ENCODE results near the gene BRINP1. TPM values are rescaled to one million over a fixed set of nuclear protein-coding genes. Genes with fewer than 3 reads are reported as not detected.

Gene BRINP1
- total RNA-seq, 1 experiment from 2014 or later: not detected

GRCh38 chr9:119221276-119221675, 148.0 kb downstream of the BRINP1 start:
- H3K27me3 Mint-ChIP-seq (ENCODE audit: insufficient read depth, unreplicated experiment): no peaks in the 10 kb centered on the region
- BruUV-seq (replicated peaks): no TSS peak
- no peak for TF ChIP-seq CTCF (IDR thresholded peaks at IDR 0.05; ENCODE audit: unreplicated experiment)
- H3K4me3 Mint-ChIP-seq (ENCODE audit: unreplicated experiment): no peak overlapping the region
- H3K9me3 Mint-ChIP-seq (ENCODE audit: unreplicated experiment): peaks cover 56% of the 10 kb centered on the region
- CTCF ChIA-PET: no interaction called here
- H3K27ac Mint-ChIP-seq (ENCODE audit: low read depth, unreplicated experiment): no peak overlapping the region
- H3K4me1 Mint-ChIP-seq (ENCODE audit: insufficient read depth, unreplicated experiment): no peaks in the 10 kb centered on the region
- no peaks in the 10 kb centered on the region for H3K36me3 Mint-ChIP-seq (ENCODE audit: insufficient read depth, unreplicated experiment)
- POLR2A ChIA-PET: no interaction called here
- DNase-seq (ENCODE audit: unreplicated experiment): no peak
- intact Hi-C loops (cut with micrococcal nuclease): no loop called here

GRCh38 chr9:119218293-119218692, 150.9 kb downstream of the BRINP1 start:
- BruUV-seq (replicated peaks): no TSS peak
- H3K27me3 Mint-ChIP-seq (ENCODE audit: insufficient read depth, unreplicated experiment): no peaks in the 10 kb centered on the region
- intact Hi-C loops (cut with micrococcal nuclease): no loop called here
- ChIA-PET CTCF (no interaction called here), POLR2A (no interaction called here)
- no peak for TF ChIP-seq CTCF (IDR thresholded peaks at IDR 0.05; ENCODE audit: unreplicated experiment)
- DNase-seq (ENCODE audit: unreplicated experiment): no peak
- no peak overlapping the region for H3K4me3 Mint-ChIP-seq (ENCODE audit: unreplicated experiment)
- H3K36me3 Mint-ChIP-seq (ENCODE audit: insufficient read depth, unreplicated experiment): no peaks in the 10 kb centered on the region
- peaks cover 58% of the 10 kb centered on the region for H3K9me3 Mint-ChIP-seq (ENCODE audit: unreplicated experiment)
- H3K27ac Mint-ChIP-seq (ENCODE audit: low read depth, unreplicated experiment): no peak overlapping the region
- H3K4me1 Mint-ChIP-seq (ENCODE audit: insufficient read depth, unreplicated experiment): no peaks in the 10 kb centered on the region

GRCh38 chr9:119216651-119217331, 152.4 kb downstream of the BRINP1 start:
- DNase-seq (ENCODE audit: unreplicated experiment): peak; percentile 15
- CTCF ChIA-PET: no interaction called here

GRCh38 chr9:119215651-119216050, 153.6 kb downstream of the BRINP1 start:
- H3K27ac Mint-ChIP-seq (ENCODE audit: low read depth, unreplicated experiment): no peak overlapping the region

More at GRCh38 chr9:119216651-119217331, 152.4 kb downstream of the BRINP1 start:
- Mint-ChIP-seq H3K4me1 (ENCODE audit: insufficient read depth, unreplicated experiment) (no peaks in the 10 kb centered on the region), H3K4me3 (ENCODE audit: unreplicated experiment) (no peak overlapping the region), H3K9me3 (ENCODE audit: unreplicated experiment) (peaks cover 51% of the 10 kb centered on the region), H3K36me3 (ENCODE audit: insufficient read depth, unreplicated experiment) (no peaks in the 10 kb centered on the region), H3K27me3 (ENCODE audit: insufficient read depth, unreplicated experiment) (no peaks in the 10 kb centered on the region), H3K27ac (ENCODE audit: low read depth, unreplicated experiment) (no peak overlapping the region)
- intact Hi-C loops (cut with micrococcal nuclease): no loop called here
- TF ChIP-seq CTCF (IDR thresholded peaks at IDR 0.05; ENCODE audit: unreplicated experiment): no peak
- BruUV-seq (replicated peaks): no TSS peak
- POLR2A ChIA-PET: no interaction called here

More at GRCh38 chr9:119215651-119216050, 153.6 kb downstream of the BRINP1 start:
- CTCF ChIA-PET: interaction anchor here (1.0 kb wide), 1 partner anchor 620 kb away, joined by 3 read pairs; no protein-coding TSS in a partner anchor
- BruUV-seq (replicated peaks): no TSS peak
- intact Hi-C loops (cut with micrococcal nuclease): no loop called here
- no peaks in the 10 kb centered on the region for H3K4me1 Mint-ChIP-seq (ENCODE audit: insufficient read depth, unreplicated experiment)
- no peak for DNase-seq (ENCODE audit: unreplicated experiment)
- H3K27me3 Mint-ChIP-seq (ENCODE audit: insufficient read depth, unreplicated experiment): no peaks in the 10 kb centered on the region
- POLR2A ChIA-PET: no interaction called here
- no peak for TF ChIP-seq CTCF (IDR thresholded peaks at IDR 0.05; ENCODE audit: unreplicated experiment)
- H3K36me3 Mint-ChIP-seq (ENCODE audit: insufficient read depth, unreplicated experiment): no peaks in the 10 kb centered on the region
- H3K9me3 Mint-ChIP-seq (ENCODE audit: unreplicated experiment): peaks cover 49% of the 10 kb centered on the region
- no peak overlapping the region for H3K4me3 Mint-ChIP-seq (ENCODE audit: unreplicated experiment)
